Measurements from ENCODE around the gene MKI67.
"Not testable (repeated sequence)": the region's sequence is repeated elsewhere in the genome, so short reads cannot be mapped to it uniquely, and the experiment has no call there.

Gene MKI67

DNA sequence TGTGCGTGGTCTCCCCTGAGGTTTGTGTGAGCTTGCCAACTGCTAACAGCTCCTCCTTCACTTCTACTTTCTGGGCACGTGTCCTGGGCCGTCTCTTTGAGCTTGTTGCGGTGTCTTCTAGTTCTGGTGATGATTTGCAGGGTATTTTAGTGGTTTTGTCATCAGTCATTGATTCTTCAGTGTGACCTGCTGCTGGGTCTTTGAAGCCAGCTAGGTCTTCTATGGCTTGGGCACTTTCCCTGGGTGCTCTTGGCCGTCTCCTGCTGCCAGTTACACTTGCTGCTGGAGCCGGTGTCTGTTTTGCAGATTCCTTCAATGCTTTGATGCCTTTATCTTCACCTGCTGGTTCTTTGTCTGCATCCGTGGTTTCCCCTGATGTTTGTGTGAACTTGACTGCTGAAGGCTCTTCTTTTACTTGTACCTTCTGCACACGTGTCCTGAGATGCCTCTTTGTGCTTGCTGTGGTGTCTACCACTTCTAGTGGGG is 23.0 kb downstream of the MKI67 start:
- DNase-seq = no peak

GRCh38 chr10:128102480-128103228 is 23.6 kb downstream of the MKI67 start:
- DNase-seq = no peak

GRCh38 chr10:128101901-128102300 is 24.3 kb downstream of the MKI67 start:
- no peak for DNase-seq

DNA sequence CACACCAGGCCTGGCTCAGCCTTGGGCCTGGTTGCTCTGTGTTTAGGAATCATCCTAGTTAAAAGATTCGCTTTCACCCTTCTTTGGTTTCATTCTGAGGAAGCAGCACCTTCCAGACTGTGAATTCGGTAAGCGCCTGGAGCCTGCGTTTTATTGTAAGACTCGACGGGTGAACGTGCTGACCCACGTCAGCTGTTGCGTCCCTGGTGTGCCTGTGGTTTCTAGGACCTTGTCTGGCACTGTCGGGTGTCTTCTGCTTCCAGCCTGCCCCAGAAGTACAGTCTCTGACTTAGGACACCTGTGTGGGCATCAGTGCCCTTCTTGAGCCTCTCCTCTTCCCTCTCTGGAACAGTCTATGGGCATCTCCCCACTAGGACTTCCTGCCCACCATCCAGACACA is 26.3 kb downstream of the MKI67 start:
- DNase-seq = no peak

- DNase-seq = no peak
Measured at GRCh38 chr10:128098631-128099030, 27.6 kb downstream of the MKI67 start.

- DNase-seq = no peak
Measured at GRCh38 chr10:128097783-128098182, 28.4 kb downstream of the MKI67 start.

DNA sequence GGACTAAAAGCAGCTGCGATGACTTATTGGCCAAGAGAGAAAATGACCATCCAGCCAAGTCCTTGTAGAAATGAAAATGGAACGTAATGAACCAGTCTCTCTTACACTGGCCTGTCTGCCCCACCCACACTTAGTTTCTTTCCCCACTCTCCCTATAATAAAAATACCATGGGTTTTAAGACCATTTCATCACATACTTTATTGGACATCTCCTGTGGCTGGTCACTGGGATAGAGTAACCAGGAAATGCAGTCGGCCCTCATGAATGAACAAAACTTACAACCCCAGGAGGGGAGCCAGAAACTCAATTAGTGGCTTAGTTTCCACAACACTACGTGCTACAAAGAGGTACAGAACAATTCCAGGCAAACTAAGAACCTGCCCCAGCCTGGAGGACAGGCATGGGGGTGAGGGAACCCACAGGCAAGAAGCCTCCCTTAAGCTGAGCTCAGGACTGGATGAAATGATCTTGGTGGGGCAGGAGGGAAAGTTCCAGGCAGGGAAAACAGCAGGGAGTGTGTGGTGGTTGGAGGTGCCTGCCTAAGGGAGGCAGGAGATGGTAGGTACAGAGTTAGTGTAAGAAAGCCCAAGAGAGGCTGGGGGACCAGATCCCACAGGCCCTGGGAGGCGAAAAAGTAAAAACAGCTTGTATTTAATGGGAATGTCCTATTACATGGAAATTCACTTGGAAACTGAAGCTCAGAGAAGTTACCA is 29.6 kb downstream of the MKI67 start:
- no peak for DNase-seq

GRCh38 chr10:128095753-128096469 is 30.3 kb downstream of the MKI67 start:
- DNase-seq = no peak

DNA sequence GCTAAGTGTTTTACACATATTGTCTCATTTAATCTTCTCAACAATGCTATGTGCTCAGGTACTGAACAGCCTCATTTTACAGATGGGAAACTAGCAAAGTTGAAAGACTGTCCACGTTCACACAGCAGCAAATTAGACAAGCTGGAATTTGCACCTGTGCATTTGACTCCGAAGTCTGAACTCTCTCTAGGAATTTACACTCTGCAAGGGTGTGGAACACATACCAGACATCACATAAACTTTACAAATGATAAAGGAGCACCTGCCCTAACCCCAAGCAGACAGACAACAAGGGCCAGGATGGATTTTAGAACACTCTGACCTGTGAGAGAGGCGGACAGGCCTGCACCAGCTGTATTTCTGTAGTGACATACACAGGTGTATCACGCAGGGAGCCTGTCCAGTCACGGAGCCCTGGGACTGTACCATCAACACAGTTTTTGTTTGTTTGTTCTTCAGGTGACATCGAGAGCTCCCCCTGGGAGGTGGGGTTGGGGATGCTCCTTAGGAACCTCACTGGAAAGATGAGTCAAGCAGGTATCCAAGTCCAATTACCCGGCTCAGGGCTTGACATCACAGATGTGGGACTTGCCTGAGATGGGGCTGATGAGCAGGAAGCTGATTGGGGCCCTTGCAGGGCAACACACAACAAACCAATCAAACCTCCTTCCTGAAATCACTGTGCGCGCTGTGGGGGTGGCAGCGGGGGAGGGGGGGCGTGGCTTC is 31.0 kb downstream of the MKI67 start:
- no peak for DNase-seq

GRCh38 chr10:128094596-128094995 is 31.6 kb downstream of the MKI67 start:
- not testable (repeated sequence) for DNase-seq

GRCh38 chr10:128092454-128092853 is 33.8 kb downstream of the MKI67 start:
- no peak for DNase-seq

- no peak for DNase-seq
Measured at GRCh38 chr10:128091636-128092210, 34.5 kb downstream of the MKI67 start.

GRCh38 chr10:128087884-128088709 is 38.1 kb downstream of the MKI67 start:
- DNase-seq = no peak

DNA sequence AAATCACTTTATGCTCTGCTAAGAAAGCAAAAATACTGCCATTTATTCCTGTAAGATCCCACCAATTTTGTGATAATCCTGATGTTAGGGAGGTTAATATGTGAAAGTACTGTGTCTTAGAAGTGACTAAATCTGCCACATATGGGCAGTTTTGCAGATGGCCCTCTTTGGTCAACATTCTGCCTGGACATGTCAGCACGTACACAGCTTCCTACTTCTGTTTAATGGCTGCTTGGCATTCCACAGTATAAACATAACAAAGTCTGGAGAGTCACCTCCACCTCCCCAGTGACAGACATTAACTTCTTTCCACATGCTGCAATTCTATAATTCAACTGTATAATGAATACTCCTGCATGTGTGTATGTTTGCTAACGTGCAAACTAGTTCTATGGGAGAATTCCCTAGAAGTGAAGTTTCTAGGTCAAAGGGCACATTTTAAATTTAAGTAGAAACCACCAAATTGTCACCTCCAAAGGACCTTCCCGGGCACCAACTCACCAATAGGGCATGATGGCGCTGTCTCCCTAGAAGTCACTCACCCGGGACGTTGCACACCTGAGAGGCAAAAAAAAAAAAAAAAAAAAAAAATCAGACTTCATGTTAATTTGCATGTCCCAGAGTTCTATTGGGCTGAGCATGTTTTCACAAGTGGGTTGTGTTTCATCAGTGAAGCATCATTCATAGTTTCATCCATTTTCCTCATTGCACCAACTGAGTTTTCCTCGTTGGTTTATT is 38.9 kb downstream of the MKI67 start:
- no peak for DNase-seq

DNA sequence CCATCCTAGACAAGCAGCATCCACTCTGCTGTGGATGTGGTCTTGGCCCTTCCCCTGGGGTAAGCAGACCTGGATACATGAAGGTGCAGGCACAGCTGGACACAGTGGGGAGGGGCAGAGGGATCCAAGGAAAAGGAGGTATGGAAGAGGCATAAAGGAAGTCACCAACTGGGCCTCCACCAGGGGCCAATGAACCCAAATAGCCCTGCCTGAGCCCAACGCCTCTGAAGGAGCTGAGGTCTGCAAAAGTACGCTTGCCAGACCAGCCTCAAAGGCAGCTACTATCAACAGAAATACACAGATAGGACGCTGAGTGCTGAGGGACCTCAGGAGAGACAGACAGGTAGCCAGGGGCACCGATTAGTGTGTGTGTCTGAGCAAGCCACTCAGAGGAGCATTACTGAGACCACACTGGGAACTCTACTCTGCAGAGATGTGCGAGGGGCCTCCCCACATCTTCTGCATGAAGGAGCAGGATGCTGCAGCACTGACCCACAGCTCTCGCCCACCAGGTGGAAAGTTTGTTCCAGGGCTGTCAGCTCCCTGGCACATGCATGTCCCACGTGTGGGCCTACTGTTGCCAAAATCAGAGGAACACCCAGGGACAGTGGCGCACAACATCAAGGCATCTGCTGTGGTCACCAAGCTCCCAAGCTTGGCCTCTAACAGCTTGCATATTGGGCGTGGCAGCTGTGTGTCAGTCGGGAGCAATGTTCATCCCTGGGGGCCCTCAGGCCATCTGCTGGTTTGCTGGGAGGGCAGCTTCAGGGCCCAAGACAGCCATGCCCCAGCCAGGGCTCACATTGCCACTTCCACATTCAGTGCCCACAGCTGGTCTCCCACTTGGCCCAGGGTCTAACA is 40.0 kb downstream of the MKI67 start:
- DNase-seq = no peak

- DNase-seq = no peak
Measured at GRCh38 chr10:128084991-128085390, 41.2 kb downstream of the MKI67 start.

GRCh38 chr10:128084364-128084763 is 41.9 kb downstream of the MKI67 start:
- DNase-seq = no peak

- no peak for DNase-seq
Measured at GRCh38 chr10:128083191-128083895, 42.9 kb downstream of the MKI67 start.

GRCh38 chr10:128081720-128082119 is 44.5 kb downstream of the MKI67 start:
- DNase-seq = no peak

All from right forelimb (tissue), 1 donor.